Trophoblast cell (in vitro differentiated cells and primary cell): ENCODE data around the gene GNLY.
A peak's percentile ranks its signal among the peaks of the same experiment; 100 is the strongest.

Experiments
- DNase-seq, 2 donors: peaks; one replicate each; pipeline ENCODE4 v3.0.0-alpha.2; 2016
- H2AFZ ChIP-seq: 2 replicates; pipeline ENCODE4 v1.6.1; 2013; ENCODE audit warnings: low read length, moderate library complexity, mild to moderate bottlenecking; ENCODE audit not compliant: insufficient read depth, poor library complexity
- H2AK5ac ChIP-seq: 2 replicates; pipeline ENCODE4 v1.6.1; 2013; ENCODE audit warnings: mild to moderate bottlenecking, low read length
- H2BK120ac ChIP-seq: 2 replicates; pipeline ENCODE4 v1.6.1; 2013; ENCODE audit warnings: low read length, mild to moderate bottlenecking, moderate library complexity; ENCODE audit not compliant: insufficient read depth, poor library complexity
- H2BK12ac ChIP-seq: 2 replicates; pipeline ENCODE4 v1.6.1; 2013; ENCODE audit warnings: mild to moderate bottlenecking, low read length, moderate library complexity
- H2BK5ac ChIP-seq: 2 replicates; pipeline ENCODE4 v1.6.1; 2013; ENCODE audit warnings: low read length, low read depth, moderate library complexity, mild to moderate bottlenecking; ENCODE audit not compliant: poor library complexity
- H3K14ac ChIP-seq: 2 replicates; pipeline ENCODE4 v1.6.1; 2013; ENCODE audit warnings: mild to moderate bottlenecking, low read length
- H3K18ac ChIP-seq: 2 replicates; pipeline ENCODE4 v1.6.1; 2013; ENCODE audit warnings: mild to moderate bottlenecking, low read length
- H3K23ac ChIP-seq: 2 replicates; pipeline ENCODE4 v1.6.1; 2013; ENCODE audit warnings: low read length
- H3K27ac ChIP-seq: 2 replicates; pipeline ENCODE4 v1.5.1; 2013; ENCODE audit warnings: low read depth, mild to moderate bottlenecking, inconsistent platforms, low read length, moderate library complexity
- H3K27me3 ChIP-seq: 2 replicates; pipeline ENCODE4 v1.6.1; 2013; ENCODE audit warnings: inconsistent platforms, mild to moderate bottlenecking, low read length, moderate library complexity; ENCODE audit not compliant: insufficient read depth
- H3K36me3 ChIP-seq, 2 experiments: 1 replicate in 1 of 2; 2 replicates in 1 of 2; pipeline ENCODE4 v1.6.1; 2013; ENCODE audit warnings: low read length in 2 of 2, mild to moderate bottlenecking in 2 of 2, moderate library complexity in 1 of 2; ENCODE audit not compliant: insufficient read depth in 2 of 2, control insufficient read depth in 1 of 2
- H3K4ac ChIP-seq: 2 replicates; pipeline ENCODE4 v1.6.1; 2013; ENCODE audit warnings: low read depth, mild to moderate bottlenecking, low read length, moderate library complexity
- H3K4me1 ChIP-seq, 2 experiments: 1 replicate in 1 of 2; 2 replicates in 1 of 2; pipeline ENCODE4 v1.6.1; 2013; ENCODE audit warnings: low read length in 2 of 2, mild to moderate bottlenecking in 2 of 2, moderate library complexity in 1 of 2; ENCODE audit not compliant: insufficient read depth in 2 of 2, control insufficient read depth in 1 of 2
- H3K4me2 ChIP-seq: 2 replicates; pipeline ENCODE4 v1.6.1; 2013; ENCODE audit warnings: inconsistent platforms, mild to moderate bottlenecking, low read length, moderate library complexity
- H3K4me3 ChIP-seq: 2 replicates; pipeline ENCODE4 v1.5.1; 2013; ENCODE audit warnings: mild to moderate bottlenecking, low read depth, low read length, inconsistent platforms
- H3K79me1 ChIP-seq: one replicate; pipeline ENCODE4 v1.6.1; 2013; ENCODE audit warnings: low read length
- H3K79me2 ChIP-seq: 2 replicates; pipeline ENCODE4 v1.6.1; 2013; ENCODE audit warnings: low read length, mild to moderate bottlenecking; ENCODE audit not compliant: control insufficient read depth, insufficient read depth, poor library complexity
- H3K9ac ChIP-seq: 2 replicates; pipeline ENCODE4 v1.6.1; 2013; ENCODE audit warnings: mild to moderate bottlenecking, low read length
- H3K9me3 ChIP-seq: 2 replicates; pipeline ENCODE4 v1.6.1; 2013; ENCODE audit warnings: low read depth, mild to moderate bottlenecking, control low read depth, inconsistent platforms, low read length; ENCODE audit not compliant: insufficient read depth
- H4K12ac ChIP-seq: 2 replicates; pipeline ENCODE4 v1.6.1; 2013; ENCODE audit warnings: low read depth, mild to moderate bottlenecking, low read length, moderate library complexity
- H4K8ac ChIP-seq: 2 replicates; pipeline ENCODE4 v1.6.1; 2013; ENCODE audit warnings: low read depth, mild to moderate bottlenecking, low read length, moderate library complexity
- H4K91ac ChIP-seq: one replicate; pipeline ENCODE4 v1.6.1; 2013; ENCODE audit warnings: low read depth, mild to moderate bottlenecking, low read length, moderate library complexity
- WGBS: extraction: QIAGEN DNeasy Blood & Tissue Kit; methylation state at CpG from one replicate; pipeline ENCODE4 v1.1.7; 2013; ENCODE audit warnings: missing lambda C conversion rate; ENCODE audit not compliant: insufficient read length, insufficient coverage; ENCODE audit errors: extremely low coverage; 5-methylcytosine and 5-hydroxymethylcytosine counted together

Gene GNLY

GRCh38 chr2:85672456-85672855 is 21.7 kb upstream of the GNLY start:
- H3K9me3 ChIP-seq, result no peaks in the 10 kb centered on the region
- H3K4ac ChIP-seq, result no peak overlapping the region
- no peaks in the 10 kb centered on the region for H3K79me2 ChIP-seq
- H3K9ac ChIP-seq, result no peak overlapping the region
- WGBS, result no CpG with 5 or more reads among the region's 9 CpGs
- no peak overlapping the region for H3K4me3 ChIP-seq
- no peaks in the 10 kb centered on the region for H3K79me1 ChIP-seq
- H3K4me1 ChIP-seq, result peaks cover 2 to 4% of the 10 kb centered on the region in 2 experiments
- no peak overlapping the region for H2BK120ac ChIP-seq
- H3K14ac ChIP-seq, result no peak overlapping the region
- H2BK12ac ChIP-seq, result no peak overlapping the region
- no peak overlapping the region for H2BK5ac ChIP-seq
- no peak overlapping the region for H2AK5ac ChIP-seq
- no peaks in the 10 kb centered on the region for H3K27me3 ChIP-seq
- no peak overlapping the region for H2AFZ ChIP-seq
- peak in 1 of 2 donors; percentile 24 for DNase-seq
- H4K12ac ChIP-seq, result no peak overlapping the region
- H3K36me3 ChIP-seq, result no peaks in the 10 kb centered on the region
- no peak overlapping the region for H3K23ac ChIP-seq
- H4K91ac ChIP-seq, result no peak overlapping the region
- H3K18ac ChIP-seq, result no peak overlapping the region
- H3K27ac ChIP-seq, result no peak overlapping the region
- H3K4me2 ChIP-seq, result no peak overlapping the region
- H4K8ac ChIP-seq, result no peak overlapping the region

GRCh38 chr2:85673716-85674375 is 20.3 kb upstream of the GNLY start:
- no peak overlapping the region for H3K4me3 ChIP-seq
- no peak overlapping the region for H4K91ac ChIP-seq
- no peak overlapping the region for H3K18ac ChIP-seq
- no peaks in the 10 kb centered on the region for H3K36me3 ChIP-seq
- H2BK120ac ChIP-seq, result no peak overlapping the region
- H3K4ac ChIP-seq, result no peak overlapping the region
- no peak overlapping the region for H2BK5ac ChIP-seq
- no peak overlapping the region for H3K23ac ChIP-seq
- no peak overlapping the region for H2BK12ac ChIP-seq
- H3K9ac ChIP-seq, result no peak overlapping the region
- H3K79me2 ChIP-seq, result no peaks in the 10 kb centered on the region
- no peak overlapping the region for H3K4me2 ChIP-seq
- peaks cover 2% of the 10 kb centered on the region in 2 experiments for H3K4me1 ChIP-seq
- H4K12ac ChIP-seq, result no peak overlapping the region
- no CpG with 5 or more reads among the region's 11 CpGs for WGBS
- no peaks in the 10 kb centered on the region for H3K27me3 ChIP-seq
- no peak overlapping the region for H3K14ac ChIP-seq
- no peak for DNase-seq
- no peak overlapping the region for H4K8ac ChIP-seq
- H3K9me3 ChIP-seq, result no peaks in the 10 kb centered on the region
- no peak overlapping the region for H2AK5ac ChIP-seq
- no peak overlapping the region for H2AFZ ChIP-seq
- no peak overlapping the region for H3K27ac ChIP-seq
- no peaks in the 10 kb centered on the region for H3K79me1 ChIP-seq

GRCh38 chr2:85674417-85674816 is 19.7 kb upstream of the GNLY start:
- WGBS, result no CpG with 5 or more reads among the region's 2 CpGs
- Histone ChIP-seq H2BK120ac (no peak overlapping the region), H3K9me3 (no peaks in the 10 kb centered on the region)

GRCh38 chr2:85675427-85675826 is 18.7 kb upstream of the GNLY start:
- no peak overlapping the region for H4K12ac ChIP-seq

More at GRCh38 chr2:85674417-85674816, 19.7 kb upstream of the GNLY start:
- no peaks in the 10 kb centered on the region for H3K79me2 ChIP-seq
- H3K27me3 ChIP-seq, result no peaks in the 10 kb centered on the region
- no peak overlapping the region for H2AK5ac ChIP-seq
- no peak overlapping the region for H3K4me2 ChIP-seq
- no peak overlapping the region for H3K9ac ChIP-seq
- H4K91ac ChIP-seq, result no peak overlapping the region
- no peak overlapping the region for H3K18ac ChIP-seq
- no peak overlapping the region for H3K4me3 ChIP-seq
- no peak overlapping the region for H4K12ac ChIP-seq
- H3K79me1 ChIP-seq, result no peaks in the 10 kb centered on the region
- no peak overlapping the region for H3K27ac ChIP-seq
- no peak overlapping the region for H3K14ac ChIP-seq
- no peak overlapping the region for H3K4ac ChIP-seq
- no peak overlapping the region for H4K8ac ChIP-seq
- H3K23ac ChIP-seq, result no peak overlapping the region
- H2AFZ ChIP-seq, result no peak overlapping the region
- DNase-seq, result peak; percentile 37 to 69
- H3K4me1 ChIP-seq, result peaks cover 2% of the 10 kb centered on the region in 2 experiments
- no peak overlapping the region for H2BK12ac ChIP-seq
- no peaks in the 10 kb centered on the region for H3K36me3 ChIP-seq
- no peak overlapping the region for H2BK5ac ChIP-seq

More at GRCh38 chr2:85675427-85675826, 18.7 kb upstream of the GNLY start:
- Histone ChIP-seq H3K4ac (no peak overlapping the region), H3K27me3 (no peaks in the 10 kb centered on the region), H3K4me3 (no peak overlapping the region), H3K4me2 (no peak overlapping the region), H2AK5ac (no peak overlapping the region), H2BK5ac (no peak overlapping the region), H3K79me2 (peaks cover under 1% of the 10 kb centered on the region), H3K18ac (no peak overlapping the region), H3K27ac (no peak overlapping the region), H3K23ac (no peak overlapping the region), H3K9me3 (no peaks in the 10 kb centered on the region), H4K8ac (no peak overlapping the region), H4K91ac (no peak overlapping the region), H2AFZ (no peak overlapping the region), H3K9ac (no peak overlapping the region), H2BK120ac (no peak overlapping the region), H2BK12ac (no peak overlapping the region), H3K4me1 (peaks cover 5 to 6% of the 10 kb centered on the region in 2 experiments), H3K14ac (no peak overlapping the region), H3K36me3 (no peaks in the 10 kb centered on the region), H3K79me1 (peaks cover under 1% of the 10 kb centered on the region)
- no CpG with 5 or more reads among the region's 6 CpGs for WGBS
- no peak for DNase-seq
